ENCODE data around the gene TRIP11.

DNA sequence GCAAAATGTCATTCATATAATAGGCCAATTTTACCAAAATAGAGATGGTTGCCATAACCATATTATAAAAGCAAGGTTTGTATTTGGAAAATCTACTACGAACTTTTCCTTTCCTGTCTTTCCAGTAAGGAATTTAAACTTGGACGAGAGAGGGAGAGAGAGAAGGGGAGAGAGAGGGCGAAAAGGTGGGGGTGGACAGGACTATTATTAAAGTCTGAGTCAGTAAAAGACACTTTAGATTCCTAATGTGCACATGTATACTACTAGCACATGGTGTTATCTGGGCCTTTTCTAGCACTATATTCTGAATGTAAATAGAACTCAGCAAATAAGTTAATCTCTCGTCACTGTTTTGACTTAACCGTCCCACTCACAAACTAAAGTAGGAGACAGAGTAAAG, 62.0 kb downstream of the TRIP11 start:
- TF ChIP-seq POLR2A (IDR thresholded peaks at IDR 0.05; ENCODE audit: borderline replicate concordance, extremely low read depth, insufficient read depth, insufficient read length) (no peak), SRF (IDR thresholded peaks at IDR 0.05; ENCODE audit: low read depth) (no peak), YY1 (IDR thresholded peaks at IDR 0.05; ENCODE audit: extremely low read depth, insufficient replicate concordance, low read depth, low read length) (no peak)

Measured in HCT116 (cell line).